GM20431 (cell line): ENCODE measurements around the gene ATG4A.

Experiments used
- in situ Hi-C: fragments of 300-500 bp; cut with MseI, MboI; formaldehyde crosslinking; loops from one replicate; pipeline ENCODE4 v1.15.0; 2020; ENCODE audit warnings: low sequenced_read_pairs; ENCODE audit not compliant: unreplicated experiment

Gene ATG4A

GRCh38 chrX:108091264-108091877 lies at the start of gene ATG4A, which contains the start of gene PSMD10:
TSS of gene ATG4A (plus strand) at chrX:108091778. CDS start at chrX:108091827, 49 bp downstream.
TSS of gene PSMD10 (minus strand) at chrX:108091542. CDS start at chrX:108091520, 22 bp downstream.
- in situ Hi-C loops, result no loop called here

- in situ Hi-C loops, result no loop called here
These were observed 46.9 kb upstream of the ATG4A start, which contains the start of gene VSIG1 for GRCh38 chrX:108044554-108045256. TSS of gene VSIG1 (plus strand) at chrX:108045065. CDS start at chrX:108045131, 66 bp downstream.

GRCh38 chrX:108049649-108050048 lies 41.9 kb upstream of the ATG4A start:
- in situ Hi-C loops, result no loop called here

- in situ Hi-C loops, result no loop called here
These were observed 38.4 kb upstream of the ATG4A start for GRCh38 chrX:108053218-108053617.

- in situ Hi-C loops, result no loop called here
These were observed 36.0 kb upstream of the ATG4A start for GRCh38 chrX:108055546-108055945.

- in situ Hi-C loops, result no loop called here
These were observed 31.8 kb upstream of the ATG4A start for GRCh38 chrX:108059801-108060200.

- in situ Hi-C loops, result no loop called here
These were observed 27.6 kb upstream of the ATG4A start for GRCh38 chrX:108064001-108064400.

- in situ Hi-C loops, result no loop called here
These were observed 27.0 kb upstream of the ATG4A start for GRCh38 chrX:108064613-108065012.

GRCh38 chrX:108068121-108068520 lies 23.5 kb upstream of the ATG4A start:
- in situ Hi-C loops, result no loop called here

GRCh38 chrX:108070891-108071290 lies 20.7 kb upstream of the ATG4A start:
- in situ Hi-C loops, result no loop called here

GRCh38 chrX:108071578-108071977 lies 20.0 kb upstream of the ATG4A start:
- in situ Hi-C loops, result no loop called here

- in situ Hi-C loops, result no loop called here
These were observed 18.8 kb upstream of the ATG4A start for GRCh38 chrX:108072746-108073145.

GRCh38 chrX:108081110-108081509 lies 10.5 kb upstream of the ATG4A start:
- in situ Hi-C loops, result no loop called here

- in situ Hi-C loops, result no loop called here
These were observed 3.8 kb upstream of the ATG4A start for GRCh38 chrX:108087792-108088191.

- in situ Hi-C loops, result no loop called here
These were observed 3.1 kb upstream of the ATG4A start for GRCh38 chrX:108088511-108088910.

- in situ Hi-C loops, result no loop called here
These were observed 901 bp upstream of the ATG4A start for GRCh38 chrX:108090491-108091263.

GRCh38 chrX:108091878-108092291 lies 307 bp downstream of the ATG4A start:
- in situ Hi-C loops, result no loop called here

- in situ Hi-C loops, result no loop called here
These were observed 5.8 kb downstream of the ATG4A start for GRCh38 chrX:108097380-108097779.

GRCh38 chrX:108105473-108105872 lies 13.9 kb downstream of the ATG4A start:
- in situ Hi-C loops, result no loop called here

- in situ Hi-C loops, result no loop called here
These were observed 23.0 kb downstream of the ATG4A start for GRCh38 chrX:108114541-108114940.

- in situ Hi-C loops, result no loop called here
These were observed 26.4 kb downstream of the ATG4A start for GRCh38 chrX:108117988-108118387.
